ENCODE data around the gene DENND6B. TPM values are rescaled to one million over a fixed set of nuclear protein-coding genes. Genes with fewer than 3 reads are reported as not detected.

Gene DENND6B
- total RNA-seq, 4 donors from 2014 or later = 1.5 to 4.0 (median 1.9) TPM

DNA sequence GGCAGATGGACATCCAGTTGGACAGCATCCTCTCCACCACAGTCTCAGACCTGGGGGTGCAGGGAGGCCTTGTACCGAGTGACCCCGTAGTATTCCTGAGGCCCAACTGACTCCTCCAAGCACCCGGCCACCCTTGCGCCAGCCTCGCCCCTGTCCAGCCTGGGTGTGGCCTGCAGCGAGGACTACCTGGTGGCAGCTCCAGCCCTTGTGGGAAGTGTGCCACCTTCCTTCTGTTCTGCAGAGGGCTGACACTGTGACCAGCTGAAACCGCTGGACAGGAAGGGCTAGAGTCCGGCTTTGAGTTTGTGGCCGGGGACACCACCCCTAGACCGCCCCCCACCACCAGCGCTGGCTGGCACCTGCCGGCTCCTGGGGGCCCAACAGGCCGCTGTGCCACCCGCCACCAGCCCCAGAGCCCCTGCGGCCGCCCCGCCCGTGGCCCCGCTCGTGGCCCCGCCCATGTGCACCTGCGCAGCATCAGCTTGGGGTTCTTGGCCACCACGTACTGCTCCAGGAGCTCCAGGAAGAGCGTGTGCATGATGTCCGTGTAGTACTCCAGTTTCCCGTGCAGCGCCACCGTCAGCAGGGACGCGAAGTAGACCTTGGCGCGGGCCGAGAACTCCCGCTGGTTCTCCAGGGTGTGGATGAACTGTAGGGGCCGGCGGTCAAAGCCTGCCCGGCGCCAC is 46.6 kb downstream of the DENND6B start:
- TF ChIP-seq, protein P1, sequence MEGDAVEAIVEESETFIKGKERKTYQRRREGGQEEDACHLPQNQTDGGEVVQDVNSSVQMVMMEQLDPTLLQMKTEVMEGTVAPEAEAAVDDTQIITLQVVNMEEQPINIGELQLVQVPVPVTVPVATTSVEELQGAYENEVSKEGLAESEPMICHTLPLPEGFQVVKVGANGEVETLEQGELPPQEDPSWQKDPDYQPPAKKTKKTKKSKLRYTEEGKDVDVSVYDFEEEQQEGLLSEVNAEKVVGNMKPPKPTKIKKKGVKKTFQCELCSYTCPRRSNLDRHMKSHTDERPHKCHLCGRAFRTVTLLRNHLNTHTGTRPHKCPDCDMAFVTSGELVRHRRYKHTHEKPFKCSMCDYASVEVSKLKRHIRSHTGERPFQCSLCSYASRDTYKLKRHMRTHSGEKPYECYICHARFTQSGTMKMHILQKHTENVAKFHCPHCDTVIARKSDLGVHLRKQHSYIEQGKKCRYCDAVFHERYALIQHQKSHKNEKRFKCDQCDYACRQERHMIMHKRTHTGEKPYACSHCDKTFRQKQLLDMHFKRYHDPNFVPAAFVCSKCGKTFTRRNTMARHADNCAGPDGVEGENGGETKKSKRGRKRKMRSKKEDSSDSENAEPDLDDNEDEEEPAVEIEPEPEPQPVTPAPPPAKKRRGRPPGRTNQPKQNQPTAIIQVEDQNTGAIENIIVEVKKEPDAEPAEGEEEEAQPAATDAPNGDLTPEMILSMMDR (IDR thresholded peaks at IDR 0.05; ENCODE audit: low read depth) = no peak

- TF ChIP-seq, protein P1 (IDR thresholded peaks at IDR 0.05; ENCODE audit: low read depth) = no peak
These were observed 47.7 kb downstream of the DENND6B start for GRCh38 chr22:50278956-50279619.

DNA sequence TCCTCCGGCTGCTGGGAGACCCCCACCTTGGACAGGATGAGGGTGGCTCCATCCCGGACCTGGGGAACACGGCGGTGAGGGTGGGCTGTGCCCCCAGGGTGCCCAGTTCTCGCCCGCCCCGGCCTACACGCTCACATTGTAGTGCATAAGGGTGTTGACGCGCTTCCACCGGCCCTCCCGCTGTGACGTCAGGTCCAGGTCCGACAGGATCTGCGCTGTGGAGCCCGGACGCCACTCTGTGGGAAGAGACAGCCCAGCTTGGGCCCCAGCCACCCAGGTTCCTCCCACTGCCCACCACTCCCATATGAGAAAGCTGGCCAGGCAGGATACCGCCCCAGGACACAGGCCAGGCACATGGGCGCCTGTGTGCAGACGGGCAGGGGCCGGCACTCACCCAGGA is 48.4 kb downstream of the DENND6B start:
- TF ChIP-seq, protein P1 (IDR thresholded peaks at IDR 0.05; ENCODE audit: low read depth) = no peak

GRCh38 chr22:50277761-50278160 is 49.1 kb downstream of the DENND6B start:
- TF ChIP-seq, protein P1 (IDR thresholded peaks at IDR 0.05; ENCODE audit: low read depth) = no peak

DNA sequence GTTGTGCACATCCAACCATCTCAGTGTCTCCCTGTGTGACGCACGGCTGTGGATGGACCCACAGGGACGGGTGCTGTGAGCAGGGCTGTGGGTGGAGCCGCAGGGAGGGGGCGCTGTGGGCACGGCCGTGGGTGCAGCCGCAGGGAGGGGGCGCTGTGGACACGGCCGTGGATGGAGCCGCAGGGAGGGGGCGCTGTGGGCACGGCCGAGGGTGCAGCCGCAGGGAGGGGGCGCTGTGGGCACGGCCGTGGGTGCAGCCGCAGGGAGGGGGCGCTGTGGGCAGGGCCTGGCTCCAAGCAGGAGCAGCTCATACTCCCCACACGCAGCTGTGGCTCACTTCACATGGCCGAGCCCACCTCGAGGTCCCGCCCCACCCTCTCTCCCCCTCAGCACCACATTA is 50.7 kb downstream of the DENND6B start:
- TF ChIP-seq, protein P1 (IDR thresholded peaks at IDR 0.05; ENCODE audit: low read depth) = no peak

GRCh38 chr22:50275181-50276055 is 51.4 kb downstream of the DENND6B start:
- TF ChIP-seq, protein P1 (IDR thresholded peaks at IDR 0.05; ENCODE audit: low read depth) = no peak

DNA sequence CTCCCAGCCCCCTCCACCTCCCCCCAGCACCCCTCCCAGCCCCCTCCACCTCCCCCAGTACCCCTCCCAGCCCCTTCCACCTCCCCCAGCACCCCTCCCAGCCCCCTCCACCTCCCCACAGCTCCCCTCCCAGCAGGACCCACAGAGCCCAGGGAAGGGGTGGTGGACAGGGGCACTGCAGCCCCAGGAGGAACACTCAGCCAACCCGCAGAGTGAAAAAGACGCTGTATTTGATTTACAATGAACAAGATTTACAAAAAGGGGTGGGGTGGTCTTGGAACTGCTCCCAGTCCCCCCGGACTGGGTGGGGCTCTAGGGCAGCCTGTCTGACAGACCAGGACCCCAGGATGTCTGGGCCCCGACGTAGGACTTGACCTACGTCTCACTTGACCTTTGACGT is 52.0 kb downstream of the DENND6B start:
- TF ChIP-seq, protein P1 (IDR thresholded peaks at IDR 0.05; ENCODE audit: low read depth) = no peak

All from subcutaneous adipose tissue (tissue), 4 donors.